ENCODE results near the gene SHF.

The SHF gene

GRCh38 chr15:45132844-45133560 is 54.8 kb downstream of the SHF start:
- H3K4me1 Mint-ChIP-seq = peaks cover 27% of the 10 kb centered on the region
- no peaks in the 10 kb centered on the region for H3K9me3 Mint-ChIP-seq
- ATAC-seq (no peak), DNase-seq (no peak)
- H3K27ac Mint-ChIP-seq = no peak overlapping the region
- no peak overlapping the region for H3K4me3 Mint-ChIP-seq
- H3K27me3 Mint-ChIP-seq = peaks cover 79% of the 10 kb centered on the region

GRCh38 chr15:45131510-45131909 is 56.3 kb downstream of the SHF start:
- Mint-ChIP-seq H3K4me3 (no peak overlapping the region), H3K27me3 (peaks cover 84% of the 10 kb centered on the region), H3K4me1 (peaks cover 25% of the 10 kb centered on the region), H3K9me3 (no peaks in the 10 kb centered on the region), H3K27ac (no peak overlapping the region)
- DNase-seq (no peak), ATAC-seq (no peak)

- Mint-ChIP-seq H3K4me1 (peaks cover 19% of the 10 kb centered on the region), H3K27me3 (peaks cover 87% of the 10 kb centered on the region), H3K27ac (no peak overlapping the region), H3K9me3 (no peaks in the 10 kb centered on the region), H3K4me3 (peak overlapping the region in 1 of 2 donors; percentile 26)
- DNase-seq (no peak), ATAC-seq (no peak)
Measured at GRCh38 chr15:45130291-45131000, 57.3 kb downstream of the SHF start.

- H3K27me3 Mint-ChIP-seq = peaks cover 91% of the 10 kb centered on the region
- H3K4me1 Mint-ChIP-seq = peaks cover 14% of the 10 kb centered on the region
- DNase-seq (no peak), ATAC-seq (peak; percentile 68)
- no peak within 1 kb of the TSS for H3K27ac Mint-ChIP-seq
- H3K4me3 Mint-ChIP-seq = peak within 1 kb of the TSS; percentile 5 to 38
- H3K9me3 Mint-ChIP-seq = no peaks in the 10 kb centered on the region
Measured at GRCh38 chr15:45129651-45130129, 58.1 kb downstream of the SHF start, which contains the start of the genes DUOX1 and DUOXA1. Gene DUOX1, plus strand, starts transcription at chr15:45129994. Its CDS starts 1,973 bp downstream, at chr15:45131967. Gene DUOXA1, minus strand, starts transcription at chr15:45129879. Its CDS starts 6,865 bp downstream, at chr15:45123014.

GRCh38 chr15:45128971-45129639 is 58.7 kb downstream of the SHF start:
- no peak for DNase-seq
- Mint-ChIP-seq H3K27me3 (peaks cover 87% of the 10 kb centered on the region), H3K27ac (no peak overlapping the region), H3K9me3 (no peaks in the 10 kb centered on the region), H3K4me1 (peaks cover 11% of the 10 kb centered on the region), H3K4me3 (peak overlapping the region; percentile 5 to 38)
- peak; percentile 6 for ATAC-seq

GRCh38 chr15:45126535-45127158 is 61.1 kb downstream of the SHF start:
- Mint-ChIP-seq H3K4me1 (peaks cover 11% of the 10 kb centered on the region), H3K27ac (no peak overlapping the region), H3K4me3 (no peak overlapping the region), H3K9me3 (no peaks in the 10 kb centered on the region), H3K27me3 (peaks cover 79% of the 10 kb centered on the region)
- DNase-seq (peak in 1 of 2 donors; percentile 34), ATAC-seq (peak; percentile 67)

GRCh38 chr15:45123397-45123796 is 64.4 kb downstream of the SHF start:
- peaks cover 66% of the 10 kb centered on the region for H3K27me3 Mint-ChIP-seq
- peaks cover 4% of the 10 kb centered on the region for H3K4me1 Mint-ChIP-seq
- no peak overlapping the region for H3K27ac Mint-ChIP-seq

GRCh38 chr15:45122719-45123118 is 65.0 kb downstream of the SHF start:
- H3K27ac Mint-ChIP-seq = no peak overlapping the region
- no peak overlapping the region for H3K4me3 Mint-ChIP-seq
- H3K4me1 Mint-ChIP-seq = peaks cover 8% of the 10 kb centered on the region
- no peak for DNase-seq
- no peaks in the 10 kb centered on the region for H3K9me3 Mint-ChIP-seq
- ATAC-seq = no peak
- peaks cover 66% of the 10 kb centered on the region for H3K27me3 Mint-ChIP-seq

More at GRCh38 chr15:45123397-45123796, 64.4 kb downstream of the SHF start:
- DNase-seq (no peak), ATAC-seq (no peak)
- H3K9me3 Mint-ChIP-seq = no peaks in the 10 kb centered on the region
- H3K4me3 Mint-ChIP-seq = no peak overlapping the region

- Mint-ChIP-seq H3K4me3 (no peak overlapping the region), H3K27ac (no peak overlapping the region), H3K9me3 (no peaks in the 10 kb centered on the region), H3K27me3 (peaks cover 70% of the 10 kb centered on the region), H3K4me1 (peaks cover 16% of the 10 kb centered on the region)
- ATAC-seq (no peak), DNase-seq (no peak)
Measured at GRCh38 chr15:45121706-45122417, 65.9 kb downstream of the SHF start.

GRCh38 chr15:45121020-45121419 is 66.7 kb downstream of the SHF start:
- no peak for DNase-seq
- Mint-ChIP-seq H3K4me3 (no peak overlapping the region), H3K27me3 (peaks cover 72% of the 10 kb centered on the region), H3K4me1 (peaks cover 23% of the 10 kb centered on the region), H3K27ac (no peak overlapping the region), H3K9me3 (no peaks in the 10 kb centered on the region)
- ATAC-seq = no peak

GRCh38 chr15:45120081-45120972 is 67.4 kb downstream of the SHF start:
- peaks cover 72% of the 10 kb centered on the region for H3K27me3 Mint-ChIP-seq
- ATAC-seq (no peak), DNase-seq (no peak)

GRCh38 chr15:45118996-45119395 is 68.8 kb downstream of the SHF start:
- Mint-ChIP-seq H3K9me3 (no peaks in the 10 kb centered on the region), H3K27ac (no peak overlapping the region), H3K27me3 (peaks cover 76% of the 10 kb centered on the region), H3K4me3 (no peak overlapping the region), H3K4me1 (peaks cover 40% of the 10 kb centered on the region)
- ATAC-seq = no peak
- DNase-seq = no peak

More at GRCh38 chr15:45120081-45120972, 67.4 kb downstream of the SHF start:
- peaks cover 27% of the 10 kb centered on the region for H3K4me1 Mint-ChIP-seq
- no peaks in the 10 kb centered on the region for H3K9me3 Mint-ChIP-seq
- H3K27ac Mint-ChIP-seq = no peak overlapping the region
- no peak overlapping the region for H3K4me3 Mint-ChIP-seq

- peak overlapping the region; percentile 68 to 73 for H3K4me3 Mint-ChIP-seq
- peaks cover 79% of the 10 kb centered on the region for H3K27me3 Mint-ChIP-seq
- peak; percentile 86 to 88 for DNase-seq
- peak; percentile 97 for ATAC-seq
- no peaks in the 10 kb centered on the region for H3K9me3 Mint-ChIP-seq
- H3K27ac Mint-ChIP-seq = no peak overlapping the region
- peaks cover 48% of the 10 kb centered on the region for H3K4me1 Mint-ChIP-seq
Measured at GRCh38 chr15:45118131-45118588, 69.6 kb downstream of the SHF start.

All from stimulated activated naive CD8-positive, alpha-beta T cell treated with anti-CD3 and anti-CD28 coated beads, Interleukin-15, amount 100 ng/mL, for 72 hours (primary cell).